Vagina (tissue), 2 donors: ENCODE results near the gene SMYD1.
A peak's percentile ranks its signal among the peaks of the same experiment; 100 is the strongest.

ENCODE experiments used
- CTCF ChIP-seq, 3 experiments: fragments of 450-650 bp in 2 of 3; fragments of 200-600 bp in 1 of 3; sonication (generic) in 1 of 3; IDR thresholded peaks; one replicate each; pipeline ENCODE4 v1.5.1; 2017 to 2019; ENCODE audit warnings: antibody characterized with exemption in 3 of 3, mild to moderate bottlenecking in 2 of 3, moderate library complexity in 2 of 3
- POLR2AphosphoS5 ChIP-seq, 2 donors: sonication (generic); formaldehyde crosslinking; IDR thresholded peaks; one replicate each; pipeline ENCODE4 v1.9.0; 2017; ENCODE audit warnings: antibody characterized with exemption in 2 of 2, mild to moderate bottlenecking in 2 of 2, low read depth in 1 of 2; ENCODE audit not compliant: insufficient read depth in 1 of 2

GRCh38 chr2:88054782-88055370 lies 12.7 kb upstream of the SMYD1 start:
- TF ChIP-seq POLR2AphosphoS5 (IDR thresholded peaks at IDR 0.05; ENCODE audit: insufficient read depth in 1 of 2, low read depth in 1 of 2) (peak in 1 of 2 donors; percentile 8), CTCF (IDR thresholded peaks at IDR 0.05) (no peak)
